H1 (cell line): Measurements from ENCODE around the gene ZMIZ1. TPM values are rescaled to one million over a fixed set of nuclear protein-coding genes. Genes with fewer than 3 reads are reported as not detected.

ENCODE experiments used
- CTCF ChIA-PET: fragments of 300-600 bp; sonication (Branson Sonifier 250); formaldehyde crosslinking; loops from one replicate; lab custom pipeline; 2021; ENCODE audit not compliant: partially characterized antibody; lab: Charles Lee
- POLR2A ChIA-PET: fragments of 300-600 bp; sonication (Branson Sonifier 250); formaldehyde crosslinking; loops from one replicate; lab custom pipeline; 2021; ENCODE audit warnings: inconsistent platforms; ENCODE audit not compliant: partially characterized antibody; lab: Charles Lee
- DNase-seq, 2 experiments: peaks; one replicate each; pipeline versions ENCODE4 v3.0.0 to v3.0.0-alpha.2; 2010 to 2022; ENCODE audit warnings: low spot score in 2 of 2, low read depth in 1 of 2, mixed read lengths in 1 of 2
- FAIRE-seq: peaks from 2 replicates; lab custom pipeline; 2011; peaks lifted over from hg19 to GRCh38; lab: Jason Lieb, UNC
- H2AFZ ChIP-seq: 2 replicates; pipeline ENCODE4 v1.8.1; 2012; ENCODE audit warnings: low read length, inconsistent platforms
- H2AK5ac ChIP-seq: 2 replicates; pipeline ENCODE4 v1.6.1; 2013; ENCODE audit warnings: low read depth, low read length
- H2BK120ac ChIP-seq: replicated peaks from 2 replicates; pipeline ENCODE3; 2013; ENCODE audit warnings: low read depth, low read length, inconsistent platforms
- H2BK12ac ChIP-seq: 2 replicates; pipeline ENCODE4 v1.6.1; 2013; ENCODE audit warnings: low read depth, low read length
- H2BK15ac ChIP-seq: 2 replicates; pipeline ENCODE4 v1.6.1; 2013; ENCODE audit warnings: low read length
- H2BK20ac ChIP-seq: 2 replicates; pipeline ENCODE4 v1.6.1; 2013; ENCODE audit warnings: low read length
- H2BK5ac ChIP-seq: 2 replicates; pipeline ENCODE4 v1.6.1; 2013; ENCODE audit warnings: low read depth, low read length
- H3K14ac ChIP-seq: 2 replicates; pipeline ENCODE4 v1.6.1; 2013; ENCODE audit warnings: inconsistent platforms; ENCODE audit not compliant: insufficient read length
- H3K18ac ChIP-seq: 2 replicates; pipeline ENCODE4 v1.6.1; 2013; ENCODE audit warnings: low read length; ENCODE audit errors: extremely low read depth
- H3K23ac ChIP-seq: 2 replicates; pipeline ENCODE4 v1.6.1; 2013; ENCODE audit warnings: inconsistent platforms; ENCODE audit not compliant: insufficient read length
- H3K23me2 ChIP-seq: 2 replicates; pipeline ENCODE4 v1.6.1; 2013; ENCODE audit warnings: low read depth, low read length
- H3K27ac ChIP-seq: 2 replicates; pipeline ENCODE4 v1.6.1; 2011; ENCODE audit warnings: low read depth, low read length, inconsistent platforms
- H3K27me3 ChIP-seq, 4 experiments: replicated peaks in 1 of 4; 1 replicate in 1 of 4; 2 replicates in 3 of 4; pipeline versions ENCODE4 v1.6.1 to v1.8.1; 2011 to 2013; ENCODE audit warnings: low read length in 3 of 4, mild to moderate bottlenecking in 3 of 4, inconsistent platforms in 2 of 4, mixed read lengths in 2 of 4, moderate library complexity in 1 of 4; ENCODE audit not compliant: control insufficient read depth in 3 of 4, insufficient read depth in 3 of 4; ENCODE audit errors: extremely low read depth in 1 of 4
- H3K36me3 ChIP-seq, 4 experiments: 2 replicates each; pipeline versions ENCODE4 v1.6.1 to v1.8.1; 2011 to 2013; ENCODE audit warnings: mild to moderate bottlenecking in 4 of 4, low read length in 3 of 4, moderate library complexity in 2 of 4, control low read depth in 1 of 4, inconsistent platforms in 1 of 4; ENCODE audit not compliant: insufficient read depth in 4 of 4, control insufficient read depth in 2 of 4
- H3K4ac ChIP-seq: replicated peaks from 2 replicates; pipeline ENCODE3; 2013; ENCODE audit warnings: low read length, low read depth, mixed read lengths, inconsistent platforms; ENCODE audit not compliant: insufficient read length
- H3K4me1 ChIP-seq, 4 experiments: replicated peaks in 1 of 4; 1 replicate in 1 of 4; 2 replicates in 3 of 4; pipeline versions ENCODE4 v1.6.1 to v1.8.1; 2011 to 2013; ENCODE audit warnings: low read length in 3 of 4, inconsistent platforms in 2 of 4, mixed read lengths in 1 of 4; ENCODE audit not compliant: insufficient read depth in 4 of 4, control insufficient read depth in 3 of 4
- H3K4me2 ChIP-seq, 2 experiments: 2 replicates each; pipeline versions ENCODE4 v1.6.1 to v1.8.1; 2011 to 2013; ENCODE audit warnings: low read depth in 2 of 2, low read length in 2 of 2, control low read depth in 1 of 2, inconsistent platforms in 1 of 2, mild to moderate bottlenecking in 1 of 2; ENCODE audit not compliant: insufficient read depth in 1 of 2
- H3K4me3 ChIP-seq, 4 experiments: fragments of 200-600, 300-600 bp in 1 of 4; sonication (generic), shearing (Covaris generic), sonication (Bioruptor Twin) in 1 of 4; 2 replicates each; pipeline versions ENCODE4 v1.5.1 to v1.8.1; 2011 to 2016; ENCODE audit warnings: low read length in 4 of 4, low read depth in 3 of 4, control low read depth in 2 of 4, inconsistent platforms in 2 of 4, mild to moderate bottlenecking in 2 of 4, mixed read lengths in 1 of 4, moderate library complexity in 1 of 4; ENCODE audit not compliant: insufficient read depth in 2 of 4; ENCODE audit errors: extremely low read depth in 1 of 4
- H3K56ac ChIP-seq: replicated peaks from 2 replicates; pipeline ENCODE3; 2013; ENCODE audit warnings: low read depth, mild to moderate bottlenecking, mixed read lengths, low read length, inconsistent platforms; ENCODE audit not compliant: insufficient read length
- H3K79me1 ChIP-seq: 2 replicates; pipeline ENCODE4 v1.6.1; 2013; ENCODE audit warnings: low read depth, low read length, control low read depth
- H3K79me2 ChIP-seq, 2 experiments: 2 replicates each; pipeline versions ENCODE4 v1.6.1 to v1.8.1; 2012 to 2013; ENCODE audit warnings: low read length in 2 of 2, mild to moderate bottlenecking in 2 of 2, inconsistent platforms in 1 of 2; ENCODE audit not compliant: insufficient read depth in 2 of 2, control insufficient read depth in 1 of 2
- H3K9ac ChIP-seq, 4 experiments: replicated peaks in 1 of 4; 1 replicate in 1 of 4; 2 replicates in 3 of 4; pipeline versions ENCODE4 v1.6.1 to v1.8.1; 2011 to 2013; ENCODE audit warnings: low read depth in 3 of 4, low read length in 3 of 4, control low read depth in 2 of 4, mild to moderate bottlenecking in 2 of 4, moderate library complexity in 2 of 4, inconsistent platforms in 1 of 4; ENCODE audit errors: extremely low read depth in 1 of 4
- H3K9me3 ChIP-seq, 2 experiments: 2 replicates each; pipeline versions ENCODE4 v1.6.1 to v1.8.1; 2012 to 2013; ENCODE audit warnings: mild to moderate bottlenecking in 2 of 2, moderate library complexity in 2 of 2, control low read depth in 1 of 2, inconsistent platforms in 1 of 2, low read depth in 1 of 2, low read length in 1 of 2, mixed read lengths in 1 of 2; ENCODE audit not compliant: insufficient read depth in 2 of 2
- H4K20me1 ChIP-seq, 2 experiments: replicated peaks in 1 of 2; 2 replicates each; pipeline versions ENCODE3 to v1.8.1; 2011 to 2013; ENCODE audit warnings: inconsistent platforms in 2 of 2, low read length in 2 of 2, mild to moderate bottlenecking in 1 of 2; ENCODE audit not compliant: insufficient read depth in 2 of 2, control insufficient read depth in 1 of 2
- H4K5ac ChIP-seq: 2 replicates; pipeline ENCODE4 v1.6.1; 2013; ENCODE audit warnings: low read length, low read depth, mixed read lengths, inconsistent platforms; ENCODE audit not compliant: insufficient read length
- H4K8ac ChIP-seq: 2 replicates; pipeline ENCODE4 v1.8.0; 2013; ENCODE audit warnings: mild to moderate bottlenecking, moderate library complexity, low read length, inconsistent platforms; ENCODE audit not compliant: insufficient read depth; ENCODE audit errors: extremely low read depth
- H4K91ac ChIP-seq: replicated peaks from 2 replicates; pipeline ENCODE3; 2013; ENCODE audit warnings: low read length, mixed read lengths, inconsistent platforms; ENCODE audit not compliant: insufficient read length
- CREB1 ChIP-seq: IDR thresholded peaks from 2 replicates; pipeline ENCODE4 v1.6.1; 2012; ENCODE audit warnings: inconsistent platforms
- SRF ChIP-seq: IDR thresholded peaks from 2 replicates; pipeline ENCODE4 v1.6.1; 2011; ENCODE audit warnings: mild to moderate bottlenecking, low read depth, low read length, moderate library complexity
- WGBS, 2 experiments: shearing (Covaris generic) in 1 of 2; methylation state at CpG; one replicate each; pipeline versions ENCODE4 v1.1.6 to v1.1.7; 2013 to 2015; ENCODE audit warnings: low lambda C conversion rate in 2 of 2, mixed read lengths in 2 of 2, inconsistent platforms in 1 of 2, low coverage in 1 of 2, missing lambda C conversion rate in 1 of 2; ENCODE audit not compliant: insufficient replicate concordance in 2 of 2, insufficient coverage in 1 of 2, insufficient read length in 1 of 2; ENCODE audit errors: extremely low coverage in 1 of 2, missing lambda C conversion rate in 1 of 2; 5-methylcytosine and 5-hydroxymethylcytosine counted together
- polyA plus RNA-seq, 7 experiments: library from polyadenylated mRNA; depleted of rRNA in 3 of 7; stranded (reverse) in 5 of 7; unstranded in 2 of 7; fragments of >200 nt in 5 of 7; fragments of 200-250 nt in 2 of 7; gene quantifications; 1 replicate in 5 of 7; 2 replicates in 1 of 7; 4 replicates in 1 of 7; pipeline versions ENCODE4 v1.2.1 to v1.2.3, GENCODE V29; 2011 to 2013; ENCODE audit warnings: missing spikeins in 2 of 7, mixed read lengths in 2 of 7
- total RNA-seq: library from RNA; stranded (reverse); fragmentation: NEBNext Ultra II Directional; extraction: Animal tissue kit (Norgen Biotek cat#: 25700); gene quantifications from 2 replicates; pipeline ENCODE4 v1.2.1, GENCODE V29; 2021

The ZMIZ1 gene
- total and polyA plus RNA-seq, 2 of the 8 experiments (the other 6 are each of a cell fraction or from before 2014, with no cell fraction given), result 8.1 to 28.0 TPM

DNA sequence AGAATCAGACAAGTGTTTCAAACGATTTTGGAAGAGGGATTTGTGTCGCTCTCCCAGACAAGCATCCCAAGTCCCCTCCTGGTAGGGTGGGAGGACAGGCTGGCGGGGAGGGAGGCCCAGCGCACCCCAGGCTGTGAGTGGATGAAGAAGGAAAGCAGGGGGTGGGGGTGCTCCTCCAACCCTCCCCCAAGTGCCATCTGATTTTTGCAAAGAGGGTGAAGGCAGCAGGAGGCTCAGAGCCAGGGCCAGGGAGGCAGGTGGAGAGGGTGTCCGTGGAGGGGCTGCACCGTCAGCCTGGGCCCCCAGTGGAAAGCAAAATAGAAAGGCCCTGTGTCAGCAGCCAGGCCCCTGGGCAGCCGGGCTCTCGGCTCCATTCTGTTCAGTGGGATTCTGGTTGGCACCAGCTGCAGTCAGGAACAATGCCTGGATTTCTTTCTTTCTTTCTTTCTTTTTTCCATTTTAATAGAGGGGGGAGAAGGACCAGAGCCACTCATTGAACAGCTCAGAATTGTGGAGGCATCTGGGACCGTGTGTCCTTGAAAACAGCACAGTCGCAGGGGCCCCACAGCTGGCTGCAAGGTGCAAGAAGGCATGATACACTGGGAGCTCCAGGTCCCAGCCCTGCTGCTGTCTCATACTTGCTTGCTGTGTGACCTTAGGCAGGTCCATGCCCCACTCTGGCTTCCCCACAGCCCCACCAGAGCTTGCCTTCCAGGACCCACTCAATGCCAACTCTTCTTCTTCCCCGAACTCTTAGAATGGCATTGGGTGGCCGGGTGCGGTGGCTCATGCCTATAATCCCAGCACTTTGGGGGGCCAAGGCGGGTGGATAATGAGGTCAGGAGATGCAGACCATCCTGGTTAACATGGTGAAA lies 7.1 kb upstream of the ZMIZ1 start:
- Histone ChIP-seq H3K4me3 (no peak overlapping the region), H3K79me1 (no peaks in the 10 kb centered on the region), H3K14ac (no peak overlapping the region), H3K23me2 (no peaks in the 10 kb centered on the region), H3K23ac (no peak overlapping the region), H3K36me3 (no peaks in the 10 kb centered on the region), H3K27me3 (peaks cover 0 to 17% (median 5%) of the 10 kb centered on the region in 4 experiments; a peak in 3 of 7 replicates), H2BK15ac (no peak overlapping the region), H4K91ac (no peak overlapping the region)
- 86% methylated on average over 9 of the region's 14 CpGs; no CpG with 5 or more reads in 1 of the 2 experiments for WGBS, 2 experiments
- TF ChIP-seq SRF, result no peak
- TF ChIP-seq CREB1, result no peak
- TF ChIP-seq, all 59 proteins: peak for 0
- Histone ChIP-seq H3K4me2 (no peak overlapping the region), H2BK12ac (no peak overlapping the region), H2AK5ac (no peak overlapping the region), H4K5ac (no peak overlapping the region), H3K4ac (no peak overlapping the region), H4K8ac (no peak overlapping the region), H2BK5ac (no peak overlapping the region), H2BK20ac (no peak overlapping the region), H3K4me1 (peaks cover 4 to 19% (median 9%) of the 10 kb centered on the region in 4 experiments; a peak in 6 of 7 replicates), H3K18ac (no peak overlapping the region), H3K27ac (no peak overlapping the region), H3K9me3 (no peaks in the 10 kb centered on the region), H3K9ac (no peak overlapping the region), H3K79me2 (no peaks in the 10 kb centered on the region), H3K56ac (no peak overlapping the region), H2BK120ac (no peak overlapping the region), H4K20me1 (no peaks in the 10 kb centered on the region), H2AFZ (no peak overlapping the region)
- DNase-seq (no peak), FAIRE-seq (no peak)
- ChIA-PET CTCF (interaction anchor here (0.8 to 2.0 kb wide), 6 partner anchors 10 to 209 kb away, joined by 3 to 10 read pairs (median 4); no protein-coding TSS in a partner anchor), POLR2A (interaction anchor here (1.5 kb wide), 1 partner anchor 10 kb away, joined by 5 read pairs; no protein-coding TSS in a partner anchor)
